Activated CD4-positive, alpha-beta T cell treated with anti-CD3 and anti-CD28 coated beads, Interleukin-2, amount 10 ng/mL, durations not matched to agents 7 days and 5 days (primary cell): ENCODE results near the gene RAC3. TPM values are rescaled to one million over a fixed set of nuclear protein-coding genes. Genes with fewer than 3 reads are reported as not detected.
"Not testable (repeated sequence)": the region's sequence is repeated elsewhere in the genome, so short reads cannot be mapped to it uniquely, and the experiment has no call there.

Experiments used
- CTCF ChIA-PET: fragments of 350-600 bp; sonication (Branson Sonifier 250); formaldehyde crosslinking; loops from one replicate; lab custom pipeline; 2021; ENCODE audit warnings: antibody characterized with exemption; lab: Charles Lee
- POLR2A ChIA-PET: fragments of 350-600 bp; sonication (Branson Sonifier 250); formaldehyde crosslinking; loops from one replicate; lab custom pipeline; 2021; ENCODE audit warnings: antibody characterized with exemption; lab: Charles Lee
- DNase-seq: peaks from one replicate; pipeline ENCODE4 v3.0.0-alpha.2; 2020
- H3K27ac Mint-ChIP-seq: one replicate; pipeline ENCODE4 v1.8.0; 2021; ENCODE audit warnings: mild to moderate bottlenecking, moderate library complexity, mixed read lengths
- H3K27me3 Mint-ChIP-seq: one replicate; pipeline ENCODE4 v1.8.0; 2021; ENCODE audit warnings: mixed read lengths
- H3K36me3 Mint-ChIP-seq: one replicate; pipeline ENCODE4 v1.8.0; 2021; ENCODE audit warnings: low read depth, mixed read lengths
- H3K4me1 Mint-ChIP-seq: one replicate; pipeline ENCODE4 v1.8.0; 2021; ENCODE audit warnings: mixed read lengths
- H3K4me3 Mint-ChIP-seq: one replicate; pipeline ENCODE4 v1.8.0; 2021; ENCODE audit warnings: mild to moderate bottlenecking, moderate library complexity, mixed read lengths
- H3K9me3 Mint-ChIP-seq: one replicate; pipeline ENCODE4 v1.8.0; 2021; ENCODE audit warnings: mixed read lengths
- total RNA-seq, 2 experiments: library from RNA; stranded (reverse); gene quantifications; one replicate each; pipeline ENCODE4 v1.2.3, GENCODE V29; 2021

Gene RAC3
- total RNA-seq, 2 experiments from 2014 or later, result 12.2 to 13.7 TPM

GRCh38 chr17:82035956-82036633, 4.6 kb downstream of the RAC3 start:
- Mint-ChIP-seq H3K36me3 (peaks cover 8% of the 10 kb centered on the region), H3K27ac (peak overlapping the region; percentile 5), H3K9me3 (no peaks in the 10 kb centered on the region), H3K4me3 (peak overlapping the region; percentile 85), H3K4me1 (peaks cover 28% of the 10 kb centered on the region), H3K27me3 (no peaks in the 10 kb centered on the region)
- no peak for DNase-seq
- CTCF ChIA-PET, result interaction anchor here (1.0 to 4.7 kb wide), 3 partner anchors 15 to 183 kb away, joined by 3 to 49 read pairs (median 7); partner anchors contain the start of genes CENPX and LRRC45
- POLR2A ChIA-PET, result no interaction called here

- no peak for DNase-seq
- Mint-ChIP-seq H3K4me1 (peaks cover 28% of the 10 kb centered on the region), H3K27ac (peak overlapping the region; percentile 62), H3K9me3 (no peaks in the 10 kb centered on the region), H3K36me3 (peaks cover 8% of the 10 kb centered on the region), H3K4me3 (peak overlapping the region; percentile 85), H3K27me3 (no peaks in the 10 kb centered on the region)
- POLR2A ChIA-PET, result no interaction called here
- CTCF ChIA-PET, result interaction anchor here (1.0 to 4.7 kb wide), 2 partner anchors 15 to 183 kb away, joined by 3 to 49 read pairs; partner anchors contain the start of genes CENPX and LRRC45
Observed at GRCh38 chr17:82036634-82037091, 5.2 kb downstream of the RAC3 start.

- peak within 1 kb of the TSS; percentile 85 for H3K4me3 Mint-ChIP-seq
- peak; percentile 98 for DNase-seq
- H3K9me3 Mint-ChIP-seq, result no peaks in the 10 kb centered on the region
- H3K27ac Mint-ChIP-seq, result peak within 1 kb of the TSS; percentile 97
- peaks cover 28% of the 10 kb centered on the region for H3K4me1 Mint-ChIP-seq
- peaks cover 8% of the 10 kb centered on the region for H3K36me3 Mint-ChIP-seq
- no peaks in the 10 kb centered on the region for H3K27me3 Mint-ChIP-seq
- POLR2A ChIA-PET, result interaction anchor here (0.7 to 0.9 kb wide), 6 partner anchors 11 to 76 kb away, joined by 3 to 4 read pairs (median 3); partner anchors contain the start of genes CENPX and LRRC45
- CTCF ChIA-PET, result interaction anchor here (0.6 to 4.7 kb wide), 30 partner anchors 9 to 255 kb away, joined by 3 to 49 read pairs (median 4); partner anchors contain the start of genes CENPX and LRRC45
Observed at GRCh38 chr17:82037092-82037888, 5.8 kb downstream of the RAC3 start, which contains the start of gene DCXR. Gene DCXR, minus strand, starts transcription at chr17:82037697. Its CDS starts 15 bp downstream, at chr17:82037682.

GRCh38 chr17:82037889-82038195, 6.4 kb downstream of the RAC3 start:
- no peaks in the 10 kb centered on the region for H3K9me3 Mint-ChIP-seq
- POLR2A ChIA-PET, result interaction anchor here (0.7 to 0.9 kb wide), 6 partner anchors 12 to 75 kb away, joined by 3 to 4 read pairs (median 3); partner anchors contain the start of genes CENPX and LRRC45
- no peaks in the 10 kb centered on the region for H3K27me3 Mint-ChIP-seq

GRCh38 chr17:82038796-82039409, 7.4 kb downstream of the RAC3 start:
- CTCF ChIA-PET, result interaction anchor here (0.6 to 4.7 kb wide), 4 partner anchors 10 to 66 kb away, joined by 3 to 49 read pairs (median 8); partner anchors contain the start of genes CENPX and LRRC45
- DNase-seq, H3K4me3 Mint-ChIP-seq, H3K27ac Mint-ChIP-seq, H3K27me3 Mint-ChIP-seq, H3K36me3 Mint-ChIP-seq, H3K9me3 Mint-ChIP-seq, POLR2A ChIA-PET: not testable (repeated sequence)
- H3K4me1 Mint-ChIP-seq, result peaks cover 25% of the 10 kb centered on the region

More at GRCh38 chr17:82037889-82038195, 6.4 kb downstream of the RAC3 start:
- peak overlapping the region; percentile 97 for H3K27ac Mint-ChIP-seq
- DNase-seq, result no peak
- peak overlapping the region; percentile 85 for H3K4me3 Mint-ChIP-seq
- CTCF ChIA-PET, result interaction anchor here (0.6 to 4.7 kb wide), 29 partner anchors 9 to 255 kb away, joined by 3 to 49 read pairs (median 4); partner anchors contain the start of genes CENPX and LRRC45
- H3K4me1 Mint-ChIP-seq, result peaks cover 27% of the 10 kb centered on the region
- peaks cover 8% of the 10 kb centered on the region for H3K36me3 Mint-ChIP-seq

GRCh38 chr17:82039695-82040299, 8.3 kb downstream of the RAC3 start:
- no peak for DNase-seq
- POLR2A ChIA-PET, result no interaction called here
- H3K4me1 Mint-ChIP-seq, result peaks cover 25% of the 10 kb centered on the region
- H3K36me3 Mint-ChIP-seq, result peaks cover 8% of the 10 kb centered on the region
- CTCF ChIA-PET, result interaction anchor here (1.0 to 1.5 kb wide), 2 partner anchors 10 to 17 kb away, joined by 4 read pairs; partner anchors contain the start of gene CENPX
- H3K9me3 Mint-ChIP-seq, result no peaks in the 10 kb centered on the region
- no peak overlapping the region for H3K27ac Mint-ChIP-seq
- no peak overlapping the region for H3K4me3 Mint-ChIP-seq
- H3K27me3 Mint-ChIP-seq, result no peaks in the 10 kb centered on the region

- CTCF ChIA-PET, result interaction anchor here (0.6 to 1.5 kb wide), 3 partner anchors 9 to 239 kb away, joined by 4 to 6 read pairs (median 4); partner anchors contain the start of gene RAC3
- no peak overlapping the region for H3K4me3 Mint-ChIP-seq
- peaks cover 13% of the 10 kb centered on the region for H3K4me1 Mint-ChIP-seq
- DNase-seq, result no peak
- no peaks in the 10 kb centered on the region for H3K9me3 Mint-ChIP-seq
- no peaks in the 10 kb centered on the region for H3K36me3 Mint-ChIP-seq
- no peaks in the 10 kb centered on the region for H3K27me3 Mint-ChIP-seq
- POLR2A ChIA-PET, result no interaction called here
- no peak overlapping the region for H3K27ac Mint-ChIP-seq
Observed at GRCh38 chr17:82041144-82041814, 9.8 kb downstream of the RAC3 start.

- POLR2A ChIA-PET, result interaction anchor here (0.6 kb wide), 1 partner anchor 549 kb away, joined by 3 read pairs; no protein-coding TSS in a partner anchor
- no peak overlapping the region for H3K27ac Mint-ChIP-seq
- H3K36me3 Mint-ChIP-seq, result peaks cover 2% of the 10 kb centered on the region
- H3K9me3 Mint-ChIP-seq, result no peaks in the 10 kb centered on the region
- DNase-seq, result no peak
- peaks cover 11% of the 10 kb centered on the region for H3K4me1 Mint-ChIP-seq
- no peaks in the 10 kb centered on the region for H3K27me3 Mint-ChIP-seq
- no peak overlapping the region for H3K4me3 Mint-ChIP-seq
- CTCF ChIA-PET, result interaction anchor here (2.2 kb wide), 1 partner anchor 12 kb away, joined by 4 read pairs; no protein-coding TSS in a partner anchor
Observed at GRCh38 chr17:82042649-82043048, 11.2 kb downstream of the RAC3 start.

- Mint-ChIP-seq H3K27ac (no peak overlapping the region), H3K27me3 (no peaks in the 10 kb centered on the region), H3K36me3 (peaks cover 3% of the 10 kb centered on the region), H3K9me3 (no peaks in the 10 kb centered on the region), H3K4me3 (no peak overlapping the region), H3K4me1 (peaks cover 6% of the 10 kb centered on the region)
- POLR2A ChIA-PET, result interaction anchor here (0.6 kb wide), 1 partner anchor 13 kb away, joined by 3 read pairs; no protein-coding TSS in a partner anchor
- CTCF ChIA-PET, result interaction anchor here (1.6 to 2.2 kb wide), 2 partner anchors 13 to 63 kb away, joined by 4 read pairs; no protein-coding TSS in a partner anchor
- no peak for DNase-seq
Observed at GRCh38 chr17:82043507-82043906, 12.0 kb downstream of the RAC3 start.

- H3K4me1 Mint-ChIP-seq, result peaks cover 11% of the 10 kb centered on the region
- H3K9me3 Mint-ChIP-seq, result no peaks in the 10 kb centered on the region
- ChIA-PET CTCF (no interaction called here), POLR2A (no interaction called here)
- H3K36me3 Mint-ChIP-seq, result peaks cover 3% of the 10 kb centered on the region
- no peak overlapping the region for H3K27ac Mint-ChIP-seq
- no peak overlapping the region for H3K4me3 Mint-ChIP-seq
- H3K27me3 Mint-ChIP-seq, result no peaks in the 10 kb centered on the region
- DNase-seq, result no peak
Observed at GRCh38 chr17:82045936-82046484, 14.5 kb downstream of the RAC3 start.

GRCh38 chr17:82046903-82047302, 15.4 kb downstream of the RAC3 start:
- H3K4me1 Mint-ChIP-seq, result peaks cover 11% of the 10 kb centered on the region

More at GRCh38 chr17:82046903-82047302, 15.4 kb downstream of the RAC3 start:
- H3K9me3 Mint-ChIP-seq, result no peaks in the 10 kb centered on the region
- peaks cover 3% of the 10 kb centered on the region for H3K36me3 Mint-ChIP-seq
- no peaks in the 10 kb centered on the region for H3K27me3 Mint-ChIP-seq
- ChIA-PET POLR2A (no interaction called here), CTCF (no interaction called here)
- H3K4me3 Mint-ChIP-seq, result no peak overlapping the region
- DNase-seq, result no peak
- no peak overlapping the region for H3K27ac Mint-ChIP-seq
